Lung (tissue), 12 donors: ENCODE results near the gene CARD11. TPM values are rescaled to one million over a fixed set of nuclear protein-coding genes. Genes with fewer than 3 reads are reported as not detected.

Experiments used
- ATAC-seq: fragments of 200-7000 bp; cut with Tn5 transposase; one replicate; pipeline ENCODE4 v1.9.1; 2020; ENCODE audit warnings: moderate number of reproducible peaks; ENCODE audit not compliant: insufficient read depth, low FRiP score
- DNase-seq, 3 donors: peaks; one replicate each; pipeline ENCODE4 v3.0.0-alpha.2; 2013 to 2017
- H3K27ac ChIP-seq, 2 donors: one replicate each; pipeline ENCODE4 v1.5.1; 2013; ENCODE audit warnings: mild to moderate bottlenecking in 2 of 2, moderate library complexity in 2 of 2, control low read depth in 1 of 2, inconsistent platforms in 1 of 2, low read depth in 1 of 2, low read length in 1 of 2
- H3K27me3 ChIP-seq, 3 donors: one replicate each; pipeline ENCODE4 v1.5.1; 2013; ENCODE audit warnings: low read length in 2 of 3; ENCODE audit not compliant: control insufficient read depth in 3 of 3, insufficient read depth in 3 of 3
- H3K36me3 ChIP-seq, 4 donors: one replicate each; pipeline ENCODE4 v1.5.1; 2013; ENCODE audit warnings: low read length in 4 of 4, mild to moderate bottlenecking in 1 of 4, moderate library complexity in 1 of 4; ENCODE audit not compliant: control insufficient read depth in 4 of 4, insufficient read depth in 4 of 4
- H3K4me1 ChIP-seq, 5 donors: one replicate each; pipeline ENCODE4 v1.5.1; 2013; ENCODE audit warnings: low read length in 5 of 5, mild to moderate bottlenecking in 2 of 5, moderate library complexity in 1 of 5; ENCODE audit not compliant: control insufficient read depth in 5 of 5, insufficient read depth in 5 of 5
- H3K4me3 ChIP-seq: one replicate; pipeline ENCODE4 v1.5.1; 2013; ENCODE audit warnings: mild to moderate bottlenecking, control low read depth, moderate library complexity
- H3K9ac ChIP-seq, 2 donors: one replicate each; pipeline ENCODE4 v1.5.1; 2013; ENCODE audit warnings: low read length in 2 of 2, control low read depth in 1 of 2; ENCODE audit not compliant: insufficient read depth in 1 of 2
- H3K9me3 ChIP-seq, 4 donors: one replicate each; pipeline ENCODE4 v1.5.1; 2013; ENCODE audit warnings: low read length in 3 of 4, mild to moderate bottlenecking in 1 of 4, moderate library complexity in 1 of 4; ENCODE audit not compliant: control insufficient read depth in 4 of 4, insufficient read depth in 3 of 4
- WGBS, 2 donors: extraction: QIAGEN DNeasy Blood & Tissue Kit; methylation state at CpG; one replicate each; pipeline ENCODE4 v1.1.7; 2013; 5-methylcytosine and 5-hydroxymethylcytosine counted together
- polyA plus RNA-seq, 2 donors: library from polyadenylated mRNA; stranded (reverse); fragments of 200-250 nt; gene quantifications; one replicate each; pipeline ENCODE4 v1.2.1, GENCODE V29; 2013
- total RNA-seq, 2 donors: library from RNA; depleted of rRNA in 1 of 2; stranded (reverse); fragments of >200 nt in 1 of 2; gene quantifications; one replicate each; pipeline ENCODE4 v1.2.1, GENCODE V29; 2014 to 2021
- TF ChIP-seq, protein P1 (sequence below): IDR thresholded peaks from 2 replicates; pipeline ENCODE4 v1.5.1; 2012; ENCODE audit warnings: mild to moderate bottlenecking; ENCODE audit errors: control extremely low read depth, extremely low read depth
- donor health status: control.
- donor health status: control.
- donor health status: Bipolar disorder and iron deficiency.
- donor health status: healthy.
- donor health status: DM: yes; HTN: yes; CAD: no.

CARD11 gene
- total and polyA plus RNA-seq, 4 donors = 1.5 to 4.3 (median 3.7) TPM

DNA sequence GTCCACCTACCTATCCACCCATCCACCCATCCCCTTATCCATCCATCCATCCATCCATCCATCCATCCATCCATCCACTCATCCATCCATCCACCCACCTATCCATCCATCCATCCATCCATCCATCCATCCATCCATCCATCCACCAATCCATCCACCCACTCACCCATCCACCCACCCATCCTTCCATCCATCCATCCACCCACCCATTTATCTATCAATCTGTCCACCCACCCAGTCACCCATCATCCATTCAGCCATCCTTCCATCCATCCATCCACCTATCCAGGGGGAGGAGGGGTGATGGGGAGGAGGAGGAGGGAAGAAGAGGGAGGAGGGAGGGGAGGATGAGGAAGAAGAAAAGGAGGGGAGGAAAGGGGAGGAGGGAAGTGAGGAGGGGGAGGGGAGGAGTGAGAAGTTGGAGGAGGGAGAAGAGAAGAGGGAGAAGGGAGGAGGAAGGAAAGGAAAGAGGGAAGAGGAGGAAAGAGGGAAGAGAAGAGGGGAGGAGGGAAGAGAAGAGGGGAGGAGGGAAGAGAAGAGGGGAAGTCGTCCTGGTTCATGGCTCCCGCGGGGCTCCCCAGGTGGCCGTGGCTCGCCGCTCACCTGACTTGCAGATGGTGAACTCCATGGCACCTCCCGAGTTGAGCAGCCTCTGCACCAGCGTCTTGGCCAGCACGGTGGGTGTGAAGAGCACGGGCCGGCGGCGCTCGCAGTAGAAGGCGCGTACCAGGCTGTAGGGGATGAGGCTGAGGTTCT, 130.8 kb downstream of the CARD11 start:
- no peaks in the 10 kb centered on the region for H3K36me3 ChIP-seq
- H3K27ac ChIP-seq = no peak overlapping the region
- TF ChIP-seq, protein P1, sequence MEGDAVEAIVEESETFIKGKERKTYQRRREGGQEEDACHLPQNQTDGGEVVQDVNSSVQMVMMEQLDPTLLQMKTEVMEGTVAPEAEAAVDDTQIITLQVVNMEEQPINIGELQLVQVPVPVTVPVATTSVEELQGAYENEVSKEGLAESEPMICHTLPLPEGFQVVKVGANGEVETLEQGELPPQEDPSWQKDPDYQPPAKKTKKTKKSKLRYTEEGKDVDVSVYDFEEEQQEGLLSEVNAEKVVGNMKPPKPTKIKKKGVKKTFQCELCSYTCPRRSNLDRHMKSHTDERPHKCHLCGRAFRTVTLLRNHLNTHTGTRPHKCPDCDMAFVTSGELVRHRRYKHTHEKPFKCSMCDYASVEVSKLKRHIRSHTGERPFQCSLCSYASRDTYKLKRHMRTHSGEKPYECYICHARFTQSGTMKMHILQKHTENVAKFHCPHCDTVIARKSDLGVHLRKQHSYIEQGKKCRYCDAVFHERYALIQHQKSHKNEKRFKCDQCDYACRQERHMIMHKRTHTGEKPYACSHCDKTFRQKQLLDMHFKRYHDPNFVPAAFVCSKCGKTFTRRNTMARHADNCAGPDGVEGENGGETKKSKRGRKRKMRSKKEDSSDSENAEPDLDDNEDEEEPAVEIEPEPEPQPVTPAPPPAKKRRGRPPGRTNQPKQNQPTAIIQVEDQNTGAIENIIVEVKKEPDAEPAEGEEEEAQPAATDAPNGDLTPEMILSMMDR = no peak
- H3K4me1 ChIP-seq = no peaks in the 10 kb centered on the region
- WGBS, 2 donors = 88 to 92% methylated on average over 16 of the region's 16 CpGs
- DNase-seq (no peak), ATAC-seq (no peak)
- H3K9me3 ChIP-seq = no peaks in the 10 kb centered on the region
- no peak overlapping the region for H3K4me3 ChIP-seq
- H3K9ac ChIP-seq = no peak overlapping the region
- H3K27me3 ChIP-seq = no peaks in the 10 kb centered on the region

DNA sequence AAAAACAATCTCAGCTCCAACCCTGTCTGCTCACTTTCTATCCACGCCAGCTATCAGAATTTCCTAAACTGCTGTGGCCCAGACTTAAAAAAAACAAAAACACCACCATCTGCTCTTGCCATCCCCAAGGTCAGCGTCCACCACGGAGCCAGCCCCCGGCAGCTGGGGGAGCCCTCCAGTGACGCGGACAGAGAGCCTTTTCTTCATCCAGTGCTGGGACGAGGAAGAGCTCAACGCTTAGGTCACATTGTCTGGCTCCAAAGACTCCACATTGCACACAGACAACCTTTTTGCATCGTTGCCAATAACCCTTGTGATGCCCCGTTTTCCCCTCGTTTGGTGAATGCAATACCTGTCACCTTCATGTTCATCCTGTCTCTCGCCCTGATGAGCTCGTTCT, 132.2 kb downstream of the CARD11 start:
- no peaks in the 10 kb centered on the region for H3K36me3 ChIP-seq
- no peak overlapping the region for H3K9ac ChIP-seq
- H3K4me3 ChIP-seq = no peak overlapping the region
- DNase-seq (no peak), ATAC-seq (no peak)
- H3K27me3 ChIP-seq = no peaks in the 10 kb centered on the region
- H3K4me1 ChIP-seq = no peaks in the 10 kb centered on the region
- WGBS, 2 donors = 71 to 77% methylated on average over 13 of the region's 13 CpGs
- H3K9me3 ChIP-seq = no peaks in the 10 kb centered on the region
- no peak overlapping the region for H3K27ac ChIP-seq
- TF ChIP-seq, protein P1 = no peak

DNA sequence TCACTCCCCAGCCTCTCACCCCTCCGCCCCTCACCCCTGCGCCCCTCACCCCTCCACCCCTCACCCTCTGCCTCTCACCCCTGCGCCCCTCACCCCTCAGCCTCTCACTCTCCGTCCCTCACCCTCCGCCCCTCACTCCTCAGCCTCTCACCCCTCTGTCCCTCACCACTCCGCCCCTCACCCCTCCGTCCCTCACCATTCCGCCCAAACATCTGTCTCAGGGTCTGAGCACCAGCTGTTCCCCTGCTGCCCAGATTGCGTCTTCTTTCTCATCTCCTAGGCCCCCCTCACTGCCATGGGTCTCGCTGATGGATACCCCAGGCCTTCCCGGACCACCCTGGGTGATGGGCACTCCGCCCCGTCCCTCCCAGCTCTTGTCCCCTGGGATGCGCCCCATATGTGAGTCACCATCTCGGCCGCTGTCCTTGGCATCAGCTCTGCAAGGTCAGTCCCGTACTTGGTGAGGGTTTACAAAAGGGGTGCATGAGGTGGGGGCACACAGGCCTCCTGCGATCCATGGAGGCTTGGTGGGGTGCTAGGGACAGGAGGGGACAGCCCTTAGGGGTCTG, 134.1 kb downstream of the CARD11 start:
- TF ChIP-seq, protein P1 = no peak
- no peak overlapping the region for H3K9ac ChIP-seq
- no peak overlapping the region for H3K4me3 ChIP-seq
- H3K4me1 ChIP-seq = no peaks in the 10 kb centered on the region
- ATAC-seq (no peak), DNase-seq (no peak)
- H3K27me3 ChIP-seq = no peaks in the 10 kb centered on the region
- H3K9me3 ChIP-seq = peaks cover 0 to 6% (median 1%) of the 10 kb centered on the region in 4 donors
- no peak overlapping the region for H3K27ac ChIP-seq
- no peaks in the 10 kb centered on the region for H3K36me3 ChIP-seq
- 89 to 94% methylated on average over 14 to 18 of the region's 18 CpGs for WGBS, 2 donors
